HepG2 (cell line): Measurements from ENCODE around the gene NOM1. TPM values are rescaled to one million over a fixed set of nuclear protein-coding genes. Genes with fewer than 3 reads are reported as not detected.

Experiments
- ATF1 ChIP-seq: IDR thresholded peaks from 2 replicates; pipeline ENCODE4 v1.6.1; 2016; ENCODE audit warnings: mild to moderate bottlenecking, control low read depth
- CBX2 ChIP-seq, 2 experiments: fragments of 200-600 bp in 1 of 2; sonication (generic); formaldehyde crosslinking in 1 of 2; IDR thresholded peaks; 2 replicates each; pipeline versions ENCODE4 v1.7.0 to v1.8.1; 2018 to 2022; ENCODE audit warnings: low read depth in 2 of 2, low read length in 1 of 2, mild to moderate bottlenecking in 1 of 2, missing genetic modification reagents in 1 of 2
- CEBPZ ChIP-seq: IDR thresholded peaks from 2 replicates; pipeline ENCODE4 v1.6.1; 2012; ENCODE audit warnings: low read length, improper control_type of control experiment
- CENPBD1 ChIP-seq: sonication (generic); formaldehyde crosslinking; IDR thresholded peaks from 2 replicates; pipeline ENCODE4 v1.8.0; 2022; ENCODE audit warnings: missing genetic modification reagents, low read depth, mild to moderate bottlenecking, borderline replicate concordance
- CENPT ChIP-seq: sonication (generic); formaldehyde crosslinking; IDR thresholded peaks from 2 replicates; pipeline ENCODE4 v1.8.0; 2022; ENCODE audit warnings: low read depth, mild to moderate bottlenecking, moderate library complexity, missing genetic modification reagents
- CTCF ChIP-seq: sonication (generic); formaldehyde crosslinking; IDR thresholded peaks from 2 replicates; pipeline ENCODE4 v1.5.0; 2020; ENCODE audit warnings: mild to moderate bottlenecking, missing genetic modification reagents, moderate library complexity
- FOXP1 ChIP-seq, 2 experiments: fragments of 450-650 bp in 1 of 2; IDR thresholded peaks; 2 replicates each; pipeline ENCODE4 v1.6.1; 2017 to 2018; ENCODE audit warnings: antibody characterized with exemption in 1 of 2
- KDM1A ChIP-seq: IDR thresholded peaks from 2 replicates; pipeline ENCODE4 v1.6.1; 2016; ENCODE audit warnings: missing compliant biosample characterization
- MBD4 ChIP-seq: IDR thresholded peaks from 2 replicates; pipeline ENCODE4 v1.6.1; 2012; ENCODE audit warnings: low read length, inconsistent platforms, borderline replicate concordance
- MED1 ChIP-seq: sonication (generic); formaldehyde crosslinking; IDR thresholded peaks from 2 replicates; pipeline ENCODE4 v1.4.0; 2020; ENCODE audit warnings: missing genetic modification reagents
- NBN ChIP-seq: fragments of 450-650 bp; conservative IDR thresholded peaks from 2 replicates; pipeline ENCODE4 v1.6.1; 2017
- POLR2AphosphoS2 ChIP-seq: IDR thresholded peaks from 2 replicates; pipeline ENCODE4 v1.6.1; 2011; ENCODE audit warnings: low read depth, low read length, improper control_type of control experiment
- TBX2 ChIP-seq: sonication (generic); formaldehyde crosslinking; IDR thresholded peaks from 2 replicates; pipeline ENCODE4 v1.5.0; 2020; ENCODE audit warnings: missing genetic modification reagents, mild to moderate bottlenecking, borderline replicate concordance
- THRA ChIP-seq: sonication (generic); formaldehyde crosslinking; IDR thresholded peaks from 2 replicates; pipeline ENCODE4 v1.4.0; 2020; ENCODE audit warnings: missing genetic modification reagents, borderline replicate concordance
- WIZ ChIP-seq: sonication (generic); formaldehyde crosslinking; IDR thresholded peaks from 2 replicates; pipeline ENCODE4 v1.5.1; 2020; ENCODE audit warnings: mild to moderate bottlenecking, missing genetic modification reagents
- ZNF274 ChIP-seq: sonication (generic); formaldehyde crosslinking; IDR thresholded peaks from 2 replicates; pipeline ENCODE4 v1.5.1; 2020; ENCODE audit warnings: mild to moderate bottlenecking, missing genetic modification reagents
- ZNF335 ChIP-seq: sonication (generic); formaldehyde crosslinking; IDR thresholded peaks from 2 replicates; pipeline ENCODE4 v1.4.0; 2020; ENCODE audit warnings: missing genetic modification reagents
- ZNF468 ChIP-seq: sonication (generic); formaldehyde crosslinking; IDR thresholded peaks from 2 replicates; pipeline ENCODE4 v1.8.0; 2022; ENCODE audit warnings: mild to moderate bottlenecking, moderate library complexity, missing genetic modification reagents
- ZNF513 ChIP-seq: sonication (generic); formaldehyde crosslinking; conservative IDR thresholded peaks from 2 replicates; pipeline ENCODE4 v1.5.0; 2020; ENCODE audit warnings: missing genetic modification reagents
- ZNF558 ChIP-seq: sonication (generic); formaldehyde crosslinking; IDR thresholded peaks from 2 replicates; pipeline ENCODE4 v1.9.0; 2022; ENCODE audit warnings: mild to moderate bottlenecking, missing genetic modification reagents, borderline replicate concordance
- ZNF878 ChIP-seq: sonication (generic); formaldehyde crosslinking; IDR thresholded peaks from 2 replicates; pipeline ENCODE4 v1.8.1; 2023; ENCODE audit warnings: mild to moderate bottlenecking, missing genetic modification reagents, moderate library complexity
- polyA plus RNA-seq, 8 experiments: library from polyadenylated mRNA; depleted of rRNA in 3 of 8; stranded (reverse) in 7 of 8; unstranded in 1 of 8; fragments of >200 nt; fragmentation: Illumina TruSeq in 4 of 8; extraction: Trizol in 4 of 8; gene quantifications; 2 replicates each; pipeline versions ENCODE4 v1.2.1 to v1.2.3, GENCODE V29; 2011 to 2016; ENCODE audit warnings: low read depth in 4 of 8, missing spikeins in 1 of 8, mixed read lengths in 1 of 8; ENCODE audit not compliant: insufficient read depth in 1 of 8
- total RNA-seq, 5 experiments: library from RNA; depleted of rRNA; stranded (reverse); fragments of >200 nt; fragmentation: Illumina TruSeq; extraction: Trizol; gene quantifications; 2 replicates each; pipeline ENCODE4 v1.2.3, GENCODE V29; 2016; ENCODE audit warnings: low read depth in 1 of 5

Gene NOM1
- total and polyA plus RNA-seq, 2 of the 13 experiments (the other 11 are each of a cell fraction or from before 2014, with no cell fraction given): 14.2 to 26.2 TPM

- TF ChIP-seq KDM1A (CRISPR knock-in tag) (no peak), ZNF335 (no peak), ZNF558 (CRISPR knock-in tag) (no peak), THRA (CRISPR knock-in tag) (no peak), CENPT (CRISPR knock-in tag) (no peak), CTCF (CRISPR knock-in tag) (no peak), ATF1 (CRISPR knock-in tag) (no peak), CEBPZ (no peak), ZNF878 (CRISPR knock-in tag) (no peak), ZNF513 (CRISPR knock-in tag) (no peak), MBD4 (no peak), MED1 (CRISPR knock-in tag) (no peak), TBX2 (CRISPR knock-in tag) (peak; percentile 40), ZNF274 (CRISPR knock-in tag) (no peak), WIZ (no peak), FOXP1 (IDR thresholded peaks at IDR 0.05) (no peak), FOXP1 (CRISPR knock-in tag; IDR thresholded peaks at IDR 0.05) (no peak), POLR2AphosphoS2 (no peak), NBN (no peak), ZNF468 (CRISPR knock-in tag) (no peak), CBX2 (IDR thresholded peaks at IDR 0.05; ENCODE audit: low read depth, low read length) (no peak), CBX2 (CRISPR knock-in tag; IDR thresholded peaks at IDR 0.05; ENCODE audit: low read depth) (no peak), CENPBD1 (CRISPR knock-in tag) (no peak)
These were observed 59.8 kb downstream of the NOM1 start (continued) for GRCh38 chr7:157009170-157009777.
